Measurements from ENCODE around the gene FBLN5. TPM values are rescaled to one million over a fixed set of nuclear protein-coding genes. Genes with fewer than 3 reads are reported as not detected.
"Not testable (repeated sequence)": the region's sequence is repeated elsewhere in the genome, so short reads cannot be mapped to it uniquely, and the experiment has no call there.

Gene FBLN5
- total RNA-seq, 1 donor, result 1.9 TPM

- DNase-seq (ENCODE audit: low read depth in 2 of 3, low spot score in 2 of 3), result no peak
These were observed 60.5 kb downstream of the FBLN5 start for GRCh38 chr14:91886961-91887360.

- no peak for DNase-seq (ENCODE audit: low read depth in 2 of 3, low spot score in 2 of 3)
These were observed 61.7 kb downstream of the FBLN5 start for GRCh38 chr14:91885839-91886238.

GRCh38 chr14:91885113-91885712, 62.3 kb downstream of the FBLN5 start:
- DNase-seq (ENCODE audit: low read depth in 2 of 3, low spot score in 2 of 3), result no peak

- DNase-seq (ENCODE audit: low read depth in 2 of 3, low spot score in 2 of 3), result no peak
These were observed 62.8 kb downstream of the FBLN5 start for GRCh38 chr14:91884664-91885063.

- DNase-seq (ENCODE audit: low read depth in 2 of 3, low spot score in 2 of 3), result no peak
These were observed 63.7 kb downstream of the FBLN5 start for GRCh38 chr14:91883753-91884152.

GRCh38 chr14:91882776-91883175, 64.7 kb downstream of the FBLN5 start:
- no peak for DNase-seq (ENCODE audit: low read depth in 2 of 3, low spot score in 2 of 3)

GRCh38 chr14:91882369-91882768, 65.1 kb downstream of the FBLN5 start:
- no peak for DNase-seq (ENCODE audit: low read depth in 2 of 3, low spot score in 2 of 3)

GRCh38 chr14:91879196-91879595, 68.3 kb downstream of the FBLN5 start:
- no peak for DNase-seq (ENCODE audit: low read depth in 2 of 3, low spot score in 2 of 3)

- DNase-seq (ENCODE audit: low read depth in 2 of 3, low spot score in 2 of 3), result no peak
These were observed 69.2 kb downstream of the FBLN5 start for GRCh38 chr14:91878274-91878673.

GRCh38 chr14:91877376-91877915, 70.0 kb downstream of the FBLN5 start:
- peak in 1 of 3 donors; percentile 52 for DNase-seq (ENCODE audit: low read depth in 2 of 3, low spot score in 2 of 3)

- DNase-seq (ENCODE audit: low read depth in 2 of 3, low spot score in 2 of 3), result no peak
These were observed 71.0 kb downstream of the FBLN5 start for GRCh38 chr14:91876492-91876891.

GRCh38 chr14:91875525-91876286, 71.8 kb downstream of the FBLN5 start:
- DNase-seq (ENCODE audit: low read depth in 2 of 3, low spot score in 2 of 3), result no peak

- peak; percentile 43 to 71 (median 64) for DNase-seq (ENCODE audit: low read depth in 2 of 3, low spot score in 2 of 3)
These were observed 73.8 kb downstream of the FBLN5 start for GRCh38 chr14:91873471-91874415.

GRCh38 chr14:91872517-91873470, 74.7 kb downstream of the FBLN5 start:
- peak in 2 of 3 donors; percentile 48 to 75 for DNase-seq (ENCODE audit: low read depth in 2 of 3, low spot score in 2 of 3)

- DNase-seq (ENCODE audit: low read depth in 2 of 3, low spot score in 2 of 3), result peak in 1 of 3 donors; percentile 13
These were observed 75.4 kb downstream of the FBLN5 start for GRCh38 chr14:91872011-91872501.

GRCh38 chr14:91871401-91871800, 76.1 kb downstream of the FBLN5 start:
- not testable (repeated sequence) for DNase-seq (ENCODE audit: low read depth in 2 of 3, low spot score in 2 of 3)

GRCh38 chr14:91870890-91871289, 76.6 kb downstream of the FBLN5 start:
- no peak for DNase-seq (ENCODE audit: low read depth in 2 of 3, low spot score in 2 of 3)

- DNase-seq (ENCODE audit: low read depth in 2 of 3, low spot score in 2 of 3), result peak in 1 of 3 donors; percentile 63
These were observed 77.5 kb downstream of the FBLN5 start for GRCh38 chr14:91870001-91870400.

GRCh38 chr14:91869556-91869955, 77.9 kb downstream of the FBLN5 start:
- no peak for DNase-seq (ENCODE audit: low read depth in 2 of 3, low spot score in 2 of 3)
